WTC11 (cell line): ENCODE data around the gene ZNF423.

ENCODE experiments used
- CTCF ChIP-seq: fragments of 200-600 bp; IDR thresholded peaks from 2 replicates; pipeline ENCODE4 v1.8.0; 2022; ENCODE audit warnings: antibody characterized with exemption
- USF2 ChIP-seq: sonication (generic); formaldehyde crosslinking; IDR thresholded peaks from 2 replicates; pipeline ENCODE4 v1.8.1; 2023; ENCODE audit warnings: mild to moderate bottlenecking, missing genetic modification reagents, moderate library complexity
- TF ChIP-seq, protein P1 (sequence below): sonication (generic); formaldehyde crosslinking; IDR thresholded peaks from 2 replicates; pipeline ENCODE4 v1.8.1; 2023; ENCODE audit warnings: mild to moderate bottlenecking, missing genetic modification reagents, moderate library complexity

- no peak for TF ChIP-seq CTCF
- no peak for TF ChIP-seq USF2 (CRISPR knock-in tag)
- TF ChIP-seq, protein P1, sequence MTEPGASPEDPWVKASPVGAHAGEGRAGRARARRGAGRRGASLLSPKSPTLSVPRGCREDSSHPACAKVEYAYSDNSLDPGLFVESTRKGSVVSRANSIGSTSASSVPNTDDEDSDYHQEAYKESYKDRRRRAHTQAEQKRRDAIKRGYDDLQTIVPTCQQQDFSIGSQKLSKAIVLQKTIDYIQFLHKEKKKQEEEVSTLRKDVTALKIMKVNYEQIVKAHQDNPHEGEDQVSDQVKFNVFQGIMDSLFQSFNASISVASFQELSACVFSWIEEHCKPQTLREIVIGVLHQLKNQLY (CRISPR knock-in tag): no peak
These were observed 131.1 kb downstream of the ZNF423 start for GRCh38 chr16:49724774-49725173.
